HUES48 (cell line): ENCODE results near the gene IRAK2.

ENCODE experiments used
- H3K27ac ChIP-seq: one replicate; pipeline ENCODE4 v1.7.0; 2013; ENCODE audit warnings: low read depth, low read length, inconsistent platforms
- H3K27me3 ChIP-seq: 2 replicates; pipeline ENCODE4 v1.6.1; 2013; ENCODE audit warnings: mild to moderate bottlenecking, low read length; ENCODE audit not compliant: control insufficient read depth, insufficient read depth
- H3K36me3 ChIP-seq: 2 replicates; pipeline ENCODE4 v1.6.1; 2013; ENCODE audit warnings: low read length; ENCODE audit not compliant: control insufficient read depth, insufficient read depth
- H3K4me1 ChIP-seq: 2 replicates; pipeline ENCODE4 v1.6.1; 2013; ENCODE audit warnings: mild to moderate bottlenecking, low read length; ENCODE audit not compliant: control insufficient read depth, insufficient read depth
- H3K4me3 ChIP-seq: 2 replicates; pipeline ENCODE4 v1.5.1; 2013; ENCODE audit warnings: mild to moderate bottlenecking, low read depth, low read length
- H3K9ac ChIP-seq: 2 replicates; pipeline ENCODE4 v1.6.1; 2013; ENCODE audit warnings: mild to moderate bottlenecking, low read depth, low read length, moderate library complexity
- H3K9me3 ChIP-seq: 2 replicates; pipeline ENCODE4 v1.6.1; 2013; ENCODE audit warnings: low read length; ENCODE audit not compliant: control insufficient read depth, insufficient read depth

IRAK2 gene

GRCh38 chr3:10248184-10248983, 83.7 kb downstream of the IRAK2 start, which contains the start of gene TATDN2:
Gene TATDN2 (plus strand): TSS chr3:10248459. CDS start chr3:10249201, 742 bp downstream.
- Histone ChIP-seq H3K36me3 (peaks cover 22% of the 10 kb centered on the region), H3K9ac (peak within 1 kb of the TSS; percentile 78), H3K27ac (peak within 1 kb of the TSS; percentile 69), H3K27me3 (no peaks in the 10 kb centered on the region; the same call in 1 of the 2 replicates), H3K9me3 (peaks cover 10% of the 10 kb centered on the region), H3K4me3 (peak within 1 kb of the TSS; percentile 77), H3K4me1 (peaks cover 20% of the 10 kb centered on the region)

GRCh38 chr3:10248984-10249748, 84.4 kb downstream of the IRAK2 start:
- peak overlapping the region; percentile 77 for H3K4me3 ChIP-seq
- peak overlapping the region; percentile 69 for H3K27ac ChIP-seq
- peaks cover 10% of the 10 kb centered on the region for H3K9me3 ChIP-seq
- H3K27me3 ChIP-seq: no peaks in the 10 kb centered on the region; the same call in 1 of the 2 replicates
- H3K9ac ChIP-seq: peak overlapping the region; percentile 78
- H3K36me3 ChIP-seq: peaks cover 30% of the 10 kb centered on the region
- H3K4me1 ChIP-seq: peaks cover 20% of the 10 kb centered on the region

GRCh38 chr3:10249833-10250232, 85.1 kb downstream of the IRAK2 start:
- Histone ChIP-seq H3K36me3 (peaks cover 35% of the 10 kb centered on the region), H3K4me1 (peaks cover 20% of the 10 kb centered on the region), H3K9ac (peak overlapping the region; percentile 78; the same call in 1 of the 2 replicates), H3K27me3 (no peaks in the 10 kb centered on the region; the same call in 1 of the 2 replicates), H3K27ac (no peak overlapping the region), H3K4me3 (peak overlapping the region; percentile 77), H3K9me3 (peaks cover 8% of the 10 kb centered on the region)

- Histone ChIP-seq H3K4me3 (peak overlapping the region; percentile 77; the same call in 1 of the 2 replicates), H3K36me3 (peaks cover 45% of the 10 kb centered on the region), H3K27ac (no peak overlapping the region), H3K9me3 (no peaks in the 10 kb centered on the region), H3K9ac (no peak overlapping the region), H3K4me1 (peaks cover 20% of the 10 kb centered on the region), H3K27me3 (no peaks in the 10 kb centered on the region; the same call in 1 of the 2 replicates)
Observed at GRCh38 chr3:10251006-10251405, 86.3 kb downstream of the IRAK2 start.

GRCh38 chr3:10253731-10254130, 89.0 kb downstream of the IRAK2 start:
- Histone ChIP-seq H3K27me3 (no peaks in the 10 kb centered on the region), H3K9ac (no peak overlapping the region), H3K4me1 (peaks cover 20% of the 10 kb centered on the region), H3K4me3 (no peak overlapping the region), H3K27ac (no peak overlapping the region), H3K9me3 (no peaks in the 10 kb centered on the region), H3K36me3 (peaks cover 53% of the 10 kb centered on the region)

- Histone ChIP-seq H3K4me3 (no peak overlapping the region), H3K4me1 (peaks cover 2% of the 10 kb centered on the region; the same call in 1 of the 2 replicates), H3K9ac (no peak overlapping the region), H3K27me3 (no peaks in the 10 kb centered on the region), H3K36me3 (peaks cover 63% of the 10 kb centered on the region), H3K27ac (no peak overlapping the region), H3K9me3 (no peaks in the 10 kb centered on the region)
Observed at GRCh38 chr3:10255835-10256234, 91.1 kb downstream of the IRAK2 start.

GRCh38 chr3:10259036-10259435, 94.3 kb downstream of the IRAK2 start:
- H3K9ac ChIP-seq: no peak overlapping the region
- H3K27ac ChIP-seq: no peak overlapping the region
- H3K4me3 ChIP-seq: no peak overlapping the region
- H3K4me1 ChIP-seq: peaks cover 6% of the 10 kb centered on the region
- no peaks in the 10 kb centered on the region for H3K27me3 ChIP-seq
- H3K9me3 ChIP-seq: no peaks in the 10 kb centered on the region
- peaks cover 56% of the 10 kb centered on the region for H3K36me3 ChIP-seq

- Histone ChIP-seq H3K27me3 (no peaks in the 10 kb centered on the region), H3K9me3 (no peaks in the 10 kb centered on the region), H3K9ac (no peak overlapping the region), H3K4me1 (peaks cover 9% of the 10 kb centered on the region), H3K4me3 (no peak overlapping the region), H3K36me3 (peaks cover 50% of the 10 kb centered on the region), H3K27ac (no peak overlapping the region)
Observed at GRCh38 chr3:10259798-10260197, 95.1 kb downstream of the IRAK2 start.

GRCh38 chr3:10260211-10260701, 95.5 kb downstream of the IRAK2 start:
- no peaks in the 10 kb centered on the region for H3K27me3 ChIP-seq
- H3K9me3 ChIP-seq: no peaks in the 10 kb centered on the region
- no peak overlapping the region for H3K9ac ChIP-seq
- H3K36me3 ChIP-seq: peaks cover 47% of the 10 kb centered on the region
- H3K27ac ChIP-seq: no peak overlapping the region
- no peak overlapping the region for H3K4me3 ChIP-seq
- peaks cover 9% of the 10 kb centered on the region for H3K4me1 ChIP-seq

- Histone ChIP-seq H3K9ac (no peak overlapping the region), H3K36me3 (peaks cover 43% of the 10 kb centered on the region), H3K27ac (no peak overlapping the region), H3K4me3 (no peak overlapping the region), H3K4me1 (peaks cover 9% of the 10 kb centered on the region), H3K9me3 (no peaks in the 10 kb centered on the region), H3K27me3 (no peaks in the 10 kb centered on the region)
Observed at GRCh38 chr3:10262027-10262426, 97.3 kb downstream of the IRAK2 start.
